GM20000 (cell line): ENCODE measurements around the gene KCNMA1.

Experiments used
- DNase-seq: peaks from one replicate; pipeline ENCODE4 v3.0.0; 2012; ENCODE audit warnings: low spot score
- CTCF ChIP-seq: IDR thresholded peaks from 2 replicates; pipeline ENCODE4 v1.5.1; 2012; ENCODE audit warnings: mild to moderate bottlenecking, control low read depth; ENCODE audit errors: extremely low read depth, missing control alignments

The KCNMA1 gene

GRCh38 chr10:76830218-76830617, 807.4 kb downstream of the KCNMA1 start:
- TF ChIP-seq CTCF = no peak
- DNase-seq = no peak

- no peak for TF ChIP-seq CTCF
- DNase-seq = no peak
These were observed 807.9 kb downstream of the KCNMA1 start for GRCh38 chr10:76829724-76830123.
